Peyer's patch (tissue), 4 donors: Measurements from ENCODE around the gene PBX1. TPM values are rescaled to one million over a fixed set of nuclear protein-coding genes. Genes with fewer than 3 reads are reported as not detected.

ENCODE experiments used
- DNase-seq, 3 donors: peaks; one replicate each; pipeline ENCODE4 v3.0.0-alpha.2; 2017 to 2019
- H3K27ac ChIP-seq, 4 donors: fragments of 200-600 bp; sonication (generic); one replicate each; pipeline ENCODE4 v1.5.1; 2016 to 2019
- H3K27me3 ChIP-seq, 2 donors: fragments of 200-600 bp; sonication (generic); one replicate each; pipeline ENCODE4 v1.5.1; 2019
- H3K36me3 ChIP-seq, 3 donors: fragments of 200-600 bp; sonication (generic); one replicate each; pipeline ENCODE4 v1.5.1; 2016 to 2019
- H3K4me1 ChIP-seq, 4 donors: fragments of 200-600 bp; sonication (generic); one replicate each; pipeline ENCODE4 v1.5.1; 2016 to 2019
- H3K4me3 ChIP-seq, 4 donors: fragments of 200-600 bp; sonication (generic); 1 replicate in 3 of 4; 2 replicates in 1 of 4; pipeline ENCODE4 v1.5.1; 2016 to 2019; ENCODE audit warnings: mild to moderate bottlenecking in 1 of 4
- H3K9me3 ChIP-seq, 4 donors: fragments of 200-600 bp; sonication (generic); one replicate each; pipeline ENCODE4 v1.5.1; 2016 to 2019; ENCODE audit warnings: mild to moderate bottlenecking in 1 of 4
- POLR2A ChIP-seq, 2 donors: fragments of 450-650 bp; IDR thresholded peaks; one replicate each; pipeline ENCODE4 v1.5.1; 2017; ENCODE audit warnings: antibody characterized with exemption in 2 of 2, mild to moderate bottlenecking in 2 of 2, moderate library complexity in 2 of 2
- total RNA-seq, 4 donors: library from RNA; depleted of rRNA; stranded (reverse); fragments of >200 nt; gene quantifications; one replicate each; pipeline ENCODE4 v1.1.0, GENCODE V29; 2016
- TF ChIP-seq, protein P1 (sequence below), 6 experiments: fragments of 450-650 bp in 4 of 6; fragments of 200-600 bp in 2 of 6; sonication (generic) in 1 of 6; IDR thresholded peaks; one replicate each; pipeline ENCODE4 v1.5.1; 2017 to 2019; ENCODE audit warnings: antibody characterized with exemption in 6 of 6, mild to moderate bottlenecking in 3 of 6, moderate library complexity in 1 of 6

PBX1 gene
- total RNA-seq, 4 donors from 2014 or later: 20.6 to 57.5 (median 40.4) TPM

DNA sequence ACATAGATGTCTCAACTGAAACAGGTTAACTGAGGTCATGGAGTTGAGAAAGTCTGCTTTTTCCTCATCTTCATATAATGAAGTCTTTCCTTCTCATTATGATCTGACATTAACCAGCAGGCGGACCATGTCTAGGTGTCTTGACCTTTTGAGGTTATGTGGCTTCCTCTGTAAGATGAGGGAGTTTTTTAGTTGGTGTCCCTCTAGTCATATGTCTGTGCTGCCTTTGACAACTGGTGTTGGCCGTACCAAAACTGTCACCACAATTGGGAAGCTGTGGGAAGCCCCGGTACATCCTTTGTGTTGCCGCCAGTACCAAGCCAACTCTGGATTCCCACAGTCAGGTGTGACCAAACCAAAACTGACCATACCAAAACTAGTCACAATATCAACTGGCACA is 105.1 kb downstream of the PBX1 start:
- H3K36me3 ChIP-seq: no peaks in the 10 kb centered on the region
- H3K9me3 ChIP-seq: no peaks in the 10 kb centered on the region
- no peak overlapping the region for H3K27ac ChIP-seq
- TF ChIP-seq POLR2A (IDR thresholded peaks at IDR 0.05): no peak
- TF ChIP-seq, protein P1, sequence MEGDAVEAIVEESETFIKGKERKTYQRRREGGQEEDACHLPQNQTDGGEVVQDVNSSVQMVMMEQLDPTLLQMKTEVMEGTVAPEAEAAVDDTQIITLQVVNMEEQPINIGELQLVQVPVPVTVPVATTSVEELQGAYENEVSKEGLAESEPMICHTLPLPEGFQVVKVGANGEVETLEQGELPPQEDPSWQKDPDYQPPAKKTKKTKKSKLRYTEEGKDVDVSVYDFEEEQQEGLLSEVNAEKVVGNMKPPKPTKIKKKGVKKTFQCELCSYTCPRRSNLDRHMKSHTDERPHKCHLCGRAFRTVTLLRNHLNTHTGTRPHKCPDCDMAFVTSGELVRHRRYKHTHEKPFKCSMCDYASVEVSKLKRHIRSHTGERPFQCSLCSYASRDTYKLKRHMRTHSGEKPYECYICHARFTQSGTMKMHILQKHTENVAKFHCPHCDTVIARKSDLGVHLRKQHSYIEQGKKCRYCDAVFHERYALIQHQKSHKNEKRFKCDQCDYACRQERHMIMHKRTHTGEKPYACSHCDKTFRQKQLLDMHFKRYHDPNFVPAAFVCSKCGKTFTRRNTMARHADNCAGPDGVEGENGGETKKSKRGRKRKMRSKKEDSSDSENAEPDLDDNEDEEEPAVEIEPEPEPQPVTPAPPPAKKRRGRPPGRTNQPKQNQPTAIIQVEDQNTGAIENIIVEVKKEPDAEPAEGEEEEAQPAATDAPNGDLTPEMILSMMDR (IDR thresholded peaks at IDR 0.05): no peak
- no peaks in the 10 kb centered on the region for H3K27me3 ChIP-seq
- H3K4me1 ChIP-seq: peaks cover 0 to 28% (median 0%) of the 10 kb centered on the region in 4 donors
- no peak for DNase-seq
- no peak overlapping the region for H3K4me3 ChIP-seq

DNA sequence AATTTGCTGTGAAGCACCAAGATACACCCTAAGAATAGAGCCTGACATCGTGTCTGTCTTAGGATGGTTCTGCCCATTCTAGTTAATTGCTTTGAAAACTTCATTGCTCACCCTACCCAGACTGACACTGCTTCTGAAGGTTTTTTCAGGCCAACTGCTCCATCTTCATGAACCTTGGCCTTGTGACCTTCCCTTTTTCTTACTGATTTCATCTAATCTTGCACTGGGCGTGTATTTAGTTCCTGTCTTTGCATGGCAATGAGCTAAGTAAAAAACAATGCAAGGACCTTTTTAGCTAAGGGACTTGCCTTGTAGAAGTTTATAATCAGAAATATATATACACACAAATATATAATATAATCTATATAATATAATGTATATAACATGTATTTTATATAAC is 108.0 kb downstream of the PBX1 start:
- no peak for TF ChIP-seq POLR2A (IDR thresholded peaks at IDR 0.05)
- TF ChIP-seq, protein P1 (IDR thresholded peaks at IDR 0.05): no peak
- Histone ChIP-seq H3K4me1 (peaks cover 0 to 21% (median 0%) of the 10 kb centered on the region in 4 donors), H3K27me3 (no peaks in the 10 kb centered on the region), H3K27ac (no peak overlapping the region), H3K9me3 (no peaks in the 10 kb centered on the region), H3K36me3 (no peaks in the 10 kb centered on the region), H3K4me3 (no peak overlapping the region)
- no peak for DNase-seq

DNA sequence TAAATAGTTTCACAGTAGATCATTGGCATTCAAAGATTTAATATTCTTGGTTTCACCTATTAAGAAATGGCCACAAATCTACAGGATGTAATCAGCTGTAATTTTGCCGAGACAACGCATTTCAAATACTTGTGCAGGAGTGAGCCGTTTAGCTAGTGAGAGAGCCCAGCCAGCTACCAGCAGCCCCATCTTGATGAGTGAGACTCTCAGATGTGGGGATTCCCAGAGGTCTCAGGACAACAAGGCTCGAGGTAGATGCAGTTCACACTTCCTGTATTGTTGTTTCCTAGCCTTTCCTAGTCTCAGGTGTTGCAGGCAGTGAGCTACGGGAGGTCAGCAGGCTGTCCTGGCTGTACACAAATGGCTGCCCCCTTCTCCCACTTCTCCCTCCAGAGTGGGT is 108.6 kb downstream of the PBX1 start:
- H3K4me3 ChIP-seq: no peak overlapping the region
- no peaks in the 10 kb centered on the region for H3K36me3 ChIP-seq
- no peak for DNase-seq
- H3K9me3 ChIP-seq: no peaks in the 10 kb centered on the region
- no peaks in the 10 kb centered on the region for H3K27me3 ChIP-seq
- TF ChIP-seq, protein P1 (IDR thresholded peaks at IDR 0.05): no peak
- TF ChIP-seq POLR2A (IDR thresholded peaks at IDR 0.05): no peak
- H3K4me1 ChIP-seq: peaks cover 0 to 27% (median 0%) of the 10 kb centered on the region in 4 donors
- no peak overlapping the region for H3K27ac ChIP-seq

DNA sequence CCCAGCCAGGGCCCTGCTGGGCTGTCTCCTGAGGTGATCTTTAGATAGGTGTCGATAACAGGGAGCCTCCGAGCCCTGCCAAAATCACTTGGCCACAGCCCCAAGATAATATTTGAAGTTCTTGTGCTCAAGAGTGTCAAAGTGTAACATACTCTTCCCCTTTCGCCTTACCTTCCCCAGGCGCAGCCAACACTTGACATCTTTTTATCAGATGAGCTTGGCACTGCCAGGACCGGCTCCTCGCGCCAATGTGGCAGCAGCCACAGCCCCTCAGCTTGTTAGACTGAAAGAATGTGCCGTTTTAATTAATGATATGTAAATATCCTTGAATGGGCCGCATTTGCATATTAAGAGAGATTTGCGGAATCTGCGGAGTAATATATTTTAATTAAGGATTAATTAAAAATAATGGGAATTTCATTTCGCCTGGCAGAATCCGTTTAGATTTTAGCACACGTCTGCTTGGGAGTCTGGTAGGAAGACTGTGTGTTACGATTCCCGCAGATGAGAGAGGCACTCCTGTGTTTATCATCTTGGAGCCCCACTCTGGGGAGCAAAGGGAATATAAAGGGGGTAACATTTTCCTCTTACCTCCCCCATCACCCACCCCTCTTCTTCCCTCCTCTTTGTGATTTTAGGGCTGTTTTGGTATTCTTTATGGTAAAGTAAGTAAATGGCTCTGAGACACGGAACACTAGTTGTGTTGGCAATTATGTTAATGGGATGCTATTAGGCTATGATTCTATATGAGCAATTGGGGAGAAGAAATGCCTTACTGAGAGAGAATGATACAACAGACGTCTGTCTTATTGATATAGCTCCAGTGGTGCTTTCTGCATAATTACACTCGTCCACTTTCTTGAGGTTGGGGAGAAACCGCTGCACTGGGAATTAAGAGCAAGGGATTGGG is 109.8 kb downstream of the PBX1 start:
- Histone ChIP-seq H3K36me3 (no peaks in the 10 kb centered on the region), H3K9me3 (no peaks in the 10 kb centered on the region), H3K4me3 (no peak overlapping the region), H3K27ac (no peak overlapping the region), H3K4me1 (peaks cover 0 to 33% (median 0%) of the 10 kb centered on the region in 4 donors), H3K27me3 (no peaks in the 10 kb centered on the region)
- no peak for TF ChIP-seq POLR2A (IDR thresholded peaks at IDR 0.05)
- TF ChIP-seq, protein P1 (IDR thresholded peaks at IDR 0.05): no peak
- no peak for DNase-seq

DNA sequence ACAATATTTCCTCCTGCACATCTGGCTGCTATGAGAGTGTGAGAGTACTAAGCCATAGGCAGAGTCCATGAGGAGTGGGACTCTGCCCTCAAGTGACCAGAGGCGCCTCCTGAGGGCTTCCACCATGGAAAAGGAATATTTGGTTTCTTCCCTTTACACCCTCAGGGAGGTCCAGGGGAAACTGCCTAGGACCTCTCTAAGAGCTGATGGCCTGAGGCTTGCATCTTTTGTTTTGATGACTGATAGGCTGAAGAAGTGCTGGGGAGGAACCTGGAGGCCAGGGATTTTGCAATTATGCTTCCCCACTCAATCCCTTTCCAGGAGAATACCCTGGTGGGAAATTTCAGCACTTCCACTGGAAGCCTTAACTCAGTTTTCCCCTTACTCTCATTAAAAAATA is 111.0 kb downstream of the PBX1 start:
- Histone ChIP-seq H3K4me3 (no peak overlapping the region), H3K27ac (no peak overlapping the region), H3K4me1 (peaks cover 0 to 36% (median 0%) of the 10 kb centered on the region in 4 donors), H3K27me3 (no peaks in the 10 kb centered on the region), H3K9me3 (no peaks in the 10 kb centered on the region), H3K36me3 (no peaks in the 10 kb centered on the region)
- TF ChIP-seq, protein P1 (IDR thresholded peaks at IDR 0.05): no peak
- no peak for TF ChIP-seq POLR2A (IDR thresholded peaks at IDR 0.05)
- DNase-seq: no peak
